Tibial artery (tissue), 4 donors: Measurements from ENCODE around the gene YPEL3.

Source experiments
- DNase-seq, 2 donors: peaks; one replicate each; pipeline ENCODE4 v3.0.0-alpha.2; 2019
- H3K27ac ChIP-seq, 2 donors: fragments of 200-600 bp; sonication (generic) in 1 of 2; 1 replicate in 1 of 2; 2 replicates in 1 of 2; pipeline ENCODE4 v1.5.1; 2018 to 2019; ENCODE audit warnings: mild to moderate bottlenecking in 1 of 2
- H3K27me3 ChIP-seq, 2 donors: fragments of 200-600 bp; sonication (generic) in 1 of 2; one replicate each; pipeline versions ENCODE4 v1.5.1 to v1.6.0; 2016 to 2019
- H3K36me3 ChIP-seq, 3 donors: fragments of 200-600 bp; sonication (generic) in 2 of 3; one replicate each; pipeline ENCODE4 v1.5.1; 2016 to 2019; ENCODE audit warnings: mild to moderate bottlenecking in 2 of 3
- H3K4me1 ChIP-seq, 4 donors: fragments of 200-600 bp; sonication (generic) in 2 of 4; 1 replicate in 3 of 4; 2 replicates in 1 of 4; pipeline ENCODE4 v1.5.1; 2016 to 2019
- H3K4me3 ChIP-seq, 2 donors: fragments of 200-600 bp; sonication (generic) in 1 of 2; 1 replicate in 1 of 2; 2 replicates in 1 of 2; pipeline ENCODE4 v1.5.1; 2018 to 2019; ENCODE audit warnings: mild to moderate bottlenecking in 2 of 2
- H3K9me3 ChIP-seq, 3 donors: fragments of 200-600 bp; sonication (generic) in 1 of 3; one replicate each; pipeline ENCODE4 v1.5.1; 2016 to 2019
- CTCF ChIP-seq, 2 experiments: fragments of 200-600 bp in 1 of 2; fragments of 450-650 bp in 1 of 2; IDR thresholded peaks; one replicate each; pipeline ENCODE4 v1.5.1; 2017 to 2019; ENCODE audit warnings: antibody characterized with exemption in 2 of 2, mild to moderate bottlenecking in 1 of 2, moderate library complexity in 1 of 2
- intact Hi-C: fragments of 100-400 bp; cut with DNase I; formaldehyde crosslinking; loops from one replicate; pipeline ENCODE4 v1.15.0; 2023; ENCODE audit warnings: low total_unique reads

YPEL3 gene

GRCh38 chr16:30091474-30092372 lies 4.3 kb downstream of the YPEL3 start, which contains the start of gene TBX6:
Gene TBX6 (minus strand): TSS chr16:30091924. CDS start chr16:30091193, 731 bp downstream.
- Histone ChIP-seq H3K27me3 (no peaks in the 10 kb centered on the region), H3K4me1 (peaks cover 0 to 54% (median 38%) of the 10 kb centered on the region in 4 donors), H3K36me3 (peaks cover 11 to 23% (median 16%) of the 10 kb centered on the region in 3 donors), H3K4me3 (peak within 1 kb of the TSS; percentile 52 to 57), H3K9me3 (peaks cover 0 to 3% (median 0%) of the 10 kb centered on the region in 3 donors), H3K27ac (peak within 1 kb of the TSS; percentile 67 to 94)
- TF ChIP-seq CTCF (IDR thresholded peaks at IDR 0.05): peak; percentile 85 to 96
- intact Hi-C loops: no loop called here
- peak; percentile 90 to 95 for DNase-seq

DNA sequence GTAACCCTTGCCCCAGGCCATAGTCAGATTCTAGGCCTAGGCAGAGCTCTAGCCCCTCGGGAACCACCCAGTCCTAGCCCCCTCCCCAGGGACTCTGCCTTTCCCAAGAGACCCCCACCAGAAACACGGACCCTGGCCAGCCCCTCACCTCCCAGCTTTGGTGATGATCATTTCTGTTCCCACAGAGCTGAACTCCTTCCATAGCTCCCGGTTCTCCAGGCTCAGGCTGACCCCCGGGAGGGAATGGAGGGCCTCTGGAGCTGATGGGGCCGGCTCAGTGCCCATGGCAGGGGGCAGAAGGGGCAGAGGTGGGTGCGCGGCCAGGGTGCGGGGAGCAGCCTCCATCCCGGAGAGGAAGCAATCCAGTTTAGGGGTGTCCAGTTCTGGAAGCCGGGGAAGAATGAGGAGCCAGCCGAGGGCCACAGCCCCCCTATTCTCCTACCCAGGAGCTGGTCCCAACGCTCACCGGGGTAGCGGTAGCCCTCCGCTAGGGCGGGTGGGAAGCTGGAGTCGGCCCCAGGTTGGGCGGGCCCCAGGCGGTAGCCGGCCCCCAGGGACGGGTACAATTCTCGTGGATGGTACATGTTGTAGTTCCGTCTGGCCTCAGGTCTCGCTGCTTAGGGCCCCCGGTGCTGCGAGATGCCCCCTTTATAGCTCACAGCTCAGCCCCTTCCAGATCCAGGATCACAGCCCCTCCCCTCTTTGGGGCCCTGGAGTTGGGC lies 5.2 kb downstream of the YPEL3 start:
- H3K4me3 ChIP-seq: peak overlapping the region; percentile 52 to 57
- intact Hi-C loops: no loop called here

DNA sequence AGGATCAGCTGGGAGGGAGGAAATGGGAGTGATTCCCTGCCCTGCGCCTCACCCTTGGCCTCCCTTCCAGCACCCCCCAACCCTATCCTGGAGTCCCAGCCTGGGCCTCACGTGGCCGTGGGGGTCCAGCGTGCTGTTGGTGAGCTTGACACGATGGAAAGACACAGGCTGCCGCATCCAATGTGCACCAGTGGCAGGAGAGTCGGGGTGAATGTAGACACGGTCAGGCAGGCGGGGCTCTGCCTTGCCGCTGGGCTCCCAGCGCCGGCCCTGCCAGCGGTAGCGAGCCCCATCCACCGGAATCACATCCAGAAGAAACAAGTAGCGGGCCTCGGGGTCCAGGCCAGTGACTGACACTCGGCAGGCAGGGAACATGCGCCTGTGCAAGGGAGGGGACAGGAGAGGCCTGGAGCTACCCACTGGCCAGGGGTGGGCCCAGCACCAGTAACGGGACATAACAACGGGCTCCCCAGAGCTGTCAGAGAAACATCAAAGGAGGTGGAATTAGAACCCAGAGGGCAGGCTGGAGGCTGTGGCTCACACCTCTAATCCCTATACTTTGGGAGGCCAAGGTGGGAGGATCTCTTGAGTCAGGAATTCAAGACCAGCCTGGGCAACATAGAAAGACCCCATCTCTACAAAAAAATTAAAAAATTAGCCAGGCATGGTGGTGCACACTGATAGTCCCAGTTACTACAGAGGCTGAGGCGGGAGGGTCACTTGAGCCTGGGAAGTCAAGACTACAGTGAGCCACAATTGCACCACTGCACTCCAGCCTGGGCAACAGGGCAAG lies 7.0 kb downstream of the YPEL3 start:
- H3K27ac ChIP-seq: no peak overlapping the region
- no peak overlapping the region for H3K4me3 ChIP-seq
- no peak for TF ChIP-seq CTCF (IDR thresholded peaks at IDR 0.05)
- peaks cover 13 to 37% (median 17%) of the 10 kb centered on the region in 3 donors for H3K36me3 ChIP-seq
- H3K9me3 ChIP-seq: no peaks in the 10 kb centered on the region
- H3K4me1 ChIP-seq: peaks cover 0 to 35% (median 27%) of the 10 kb centered on the region in 4 donors
- H3K27me3 ChIP-seq: no peaks in the 10 kb centered on the region
- intact Hi-C loops: no loop called here
- no peak for DNase-seq

More for the DNA sequence above, 5.2 kb downstream of the YPEL3 start:
- Histone ChIP-seq H3K36me3 (peaks cover 11 to 32% (median 16%) of the 10 kb centered on the region in 3 donors), H3K4me1 (peaks cover 0 to 50% (median 38%) of the 10 kb centered on the region in 4 donors), H3K27me3 (no peaks in the 10 kb centered on the region), H3K27ac (peak overlapping the region; percentile 67 to 94), H3K9me3 (no peaks in the 10 kb centered on the region)
- no peak for TF ChIP-seq CTCF (IDR thresholded peaks at IDR 0.05)
- DNase-seq: no peak

DNA sequence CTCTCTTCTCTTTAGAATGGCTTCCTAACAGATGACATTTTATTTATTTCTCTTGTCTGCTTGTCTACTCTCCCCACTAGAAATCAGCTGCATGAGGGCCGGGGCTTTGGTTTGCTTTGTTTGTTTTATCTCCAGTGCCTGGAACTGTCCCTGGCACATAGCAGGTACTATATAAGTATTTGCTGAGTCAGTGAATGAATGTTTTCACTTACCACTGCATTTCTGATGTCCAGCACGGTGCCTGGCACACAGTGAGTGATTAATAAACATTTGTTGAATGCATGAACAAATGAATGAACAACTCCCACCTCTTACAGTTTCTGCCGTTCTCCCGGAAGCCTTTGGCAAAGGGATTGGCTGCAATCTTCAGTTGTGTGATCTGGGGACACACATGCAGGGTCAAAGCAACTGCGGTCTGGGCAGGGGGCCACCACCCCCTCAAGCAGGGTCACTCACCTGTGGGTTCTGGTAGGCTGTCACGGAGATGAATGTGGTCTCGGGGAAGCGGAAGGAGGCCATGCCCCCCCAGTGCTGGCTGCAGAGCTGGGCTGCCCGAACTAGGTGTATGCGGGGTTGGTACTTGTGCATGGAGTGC lies 7.7 kb downstream of the YPEL3 start:
- no peak for DNase-seq
- no peak for TF ChIP-seq CTCF (IDR thresholded peaks at IDR 0.05)
- Histone ChIP-seq H3K4me1 (peaks cover 0 to 29% (median 23%) of the 10 kb centered on the region in 4 donors), H3K27me3 (no peaks in the 10 kb centered on the region), H3K36me3 (peaks cover 15 to 37% (median 17%) of the 10 kb centered on the region in 3 donors), H3K4me3 (no peak overlapping the region), H3K27ac (no peak overlapping the region), H3K9me3 (no peaks in the 10 kb centered on the region)
- intact Hi-C loops: no loop called here
